ENCODE measurements around the gene EIF5.

The EIF5 gene

DNA sequence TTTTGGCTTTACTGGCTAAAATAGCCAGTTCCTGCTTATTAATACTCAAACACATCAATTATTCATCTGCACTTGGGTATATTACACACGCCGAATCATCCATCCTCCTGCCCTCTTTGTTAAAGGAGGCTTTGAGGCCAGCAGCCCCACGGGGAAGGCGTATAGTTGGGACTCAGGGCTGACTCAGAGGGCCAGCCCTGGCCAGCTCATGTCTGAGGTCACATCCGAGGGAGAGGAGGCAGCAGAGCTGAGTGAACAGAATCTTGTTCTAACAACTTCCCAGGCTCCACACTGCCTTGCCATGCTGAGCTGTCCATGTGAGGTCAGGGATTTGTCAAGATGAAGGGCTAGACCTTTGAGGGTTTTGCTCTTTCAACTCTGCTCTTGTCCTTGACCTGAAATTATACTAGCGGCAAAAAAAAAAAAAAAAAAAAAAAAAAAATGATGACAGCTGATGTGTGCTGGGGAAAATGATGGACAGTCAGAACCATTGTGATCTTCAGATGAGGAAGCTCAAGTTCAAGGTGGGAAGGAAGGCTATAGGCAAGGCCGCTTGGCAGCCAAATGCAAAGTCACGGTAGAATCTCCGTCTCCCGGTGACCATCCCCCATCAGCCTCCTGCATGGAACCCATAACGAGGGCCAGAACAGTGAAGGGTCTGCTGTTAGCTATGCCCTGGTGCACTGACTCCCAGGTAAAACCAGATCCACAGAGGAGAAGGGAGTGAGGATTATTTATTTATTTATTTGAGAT lies 38.7 kb downstream of the EIF5 start:
- Histone ChIP-seq H3K9me2 (replicated peaks; ENCODE audit: low read depth, low read length) (no peaks in the 10 kb centered on the region), H3K9ac (ENCODE audit: low read depth, low read length, poor library complexity, severe bottlenecking) (no peak overlapping the region), H4K20me1 (ENCODE audit: insufficient read depth, low read length, poor library complexity, severe bottlenecking) (no peaks in the 10 kb centered on the region), H3K4me3 (ENCODE audit: low read length, poor library complexity, severe bottlenecking) (no peak overlapping the region), H3K36me3 (ENCODE audit: insufficient read depth, low read length) (no peaks in the 10 kb centered on the region), H2AFZ (ENCODE audit: low read length) (no peak overlapping the region), H3K4me2 (ENCODE audit: low read depth, low read length, poor library complexity, severe bottlenecking) (no peak overlapping the region), H3K9me3 (ENCODE audit: insufficient read depth, low read depth, low read length) (no peaks in the 10 kb centered on the region), H3K4me1 (ENCODE audit: insufficient read depth, low read length, poor library complexity, severe bottlenecking) (no peaks in the 10 kb centered on the region), H3F3A (ENCODE audit: low read depth) (no peaks in the 10 kb centered on the region), H3K27me3 (ENCODE audit: insufficient read depth, low read length, poor library complexity, severe bottlenecking) (no peaks in the 10 kb centered on the region), H3K79me2 (ENCODE audit: insufficient read depth, low read length) (no peaks in the 10 kb centered on the region)
- TF ChIP-seq, protein P1, sequence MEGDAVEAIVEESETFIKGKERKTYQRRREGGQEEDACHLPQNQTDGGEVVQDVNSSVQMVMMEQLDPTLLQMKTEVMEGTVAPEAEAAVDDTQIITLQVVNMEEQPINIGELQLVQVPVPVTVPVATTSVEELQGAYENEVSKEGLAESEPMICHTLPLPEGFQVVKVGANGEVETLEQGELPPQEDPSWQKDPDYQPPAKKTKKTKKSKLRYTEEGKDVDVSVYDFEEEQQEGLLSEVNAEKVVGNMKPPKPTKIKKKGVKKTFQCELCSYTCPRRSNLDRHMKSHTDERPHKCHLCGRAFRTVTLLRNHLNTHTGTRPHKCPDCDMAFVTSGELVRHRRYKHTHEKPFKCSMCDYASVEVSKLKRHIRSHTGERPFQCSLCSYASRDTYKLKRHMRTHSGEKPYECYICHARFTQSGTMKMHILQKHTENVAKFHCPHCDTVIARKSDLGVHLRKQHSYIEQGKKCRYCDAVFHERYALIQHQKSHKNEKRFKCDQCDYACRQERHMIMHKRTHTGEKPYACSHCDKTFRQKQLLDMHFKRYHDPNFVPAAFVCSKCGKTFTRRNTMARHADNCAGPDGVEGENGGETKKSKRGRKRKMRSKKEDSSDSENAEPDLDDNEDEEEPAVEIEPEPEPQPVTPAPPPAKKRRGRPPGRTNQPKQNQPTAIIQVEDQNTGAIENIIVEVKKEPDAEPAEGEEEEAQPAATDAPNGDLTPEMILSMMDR (conservative IDR thresholded peaks at IDR 0.05; ENCODE audit: low read length) = no peak
- TF ChIP-seq EZH2phosphoT487 (IDR thresholded peaks at IDR 0.05; ENCODE audit: borderline replicate concordance) = no peak

DNA sequence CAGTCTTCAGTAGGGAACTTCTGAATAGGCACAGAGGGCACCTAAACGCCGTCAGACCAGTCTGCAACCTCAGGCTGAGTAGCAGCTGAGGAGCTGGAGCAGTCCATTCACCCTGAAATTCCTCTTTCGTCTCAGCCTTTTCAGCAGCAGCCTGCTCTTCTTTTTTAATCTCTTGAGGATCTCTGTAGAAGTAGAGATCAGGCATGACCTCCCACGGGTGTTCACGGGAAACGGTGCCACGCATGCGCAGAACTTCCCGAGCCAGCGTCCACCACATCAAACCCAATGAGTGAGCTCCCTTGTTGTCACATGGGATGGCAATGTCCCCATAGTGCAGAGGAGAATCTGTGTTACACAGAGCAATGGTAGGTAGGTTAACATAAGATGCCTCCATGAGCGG lies 40.1 kb downstream of the EIF5 start:
- no peaks in the 10 kb centered on the region for H3F3A ChIP-seq (ENCODE audit: low read depth)
- H3K36me3 ChIP-seq (ENCODE audit: insufficient read depth, low read length) = no peaks in the 10 kb centered on the region
- TF ChIP-seq, protein P1 (conservative IDR thresholded peaks at IDR 0.05; ENCODE audit: low read length) = no peak
- TF ChIP-seq EZH2phosphoT487 (IDR thresholded peaks at IDR 0.05; ENCODE audit: borderline replicate concordance) = no peak
- H3K4me3 ChIP-seq (ENCODE audit: low read length, poor library complexity, severe bottlenecking) = no peak overlapping the region
- no peak overlapping the region for H3K9ac ChIP-seq (ENCODE audit: low read depth, low read length, poor library complexity, severe bottlenecking)
- no peaks in the 10 kb centered on the region for H3K9me3 ChIP-seq (ENCODE audit: insufficient read depth, low read depth, low read length)
- H3K4me1 ChIP-seq (ENCODE audit: insufficient read depth, low read length, poor library complexity, severe bottlenecking) = no peaks in the 10 kb centered on the region
- H4K20me1 ChIP-seq (ENCODE audit: insufficient read depth, low read length, poor library complexity, severe bottlenecking) = no peaks in the 10 kb centered on the region
- H3K79me2 ChIP-seq (ENCODE audit: insufficient read depth, low read length) = no peaks in the 10 kb centered on the region
- no peaks in the 10 kb centered on the region for H3K9me2 ChIP-seq (replicated peaks; ENCODE audit: low read depth, low read length)
- no peak overlapping the region for H2AFZ ChIP-seq (ENCODE audit: low read length)
- no peaks in the 10 kb centered on the region for H3K27me3 ChIP-seq (ENCODE audit: insufficient read depth, low read length, poor library complexity, severe bottlenecking)
- no peak overlapping the region for H3K4me2 ChIP-seq (ENCODE audit: low read depth, low read length, poor library complexity, severe bottlenecking)

DNA sequence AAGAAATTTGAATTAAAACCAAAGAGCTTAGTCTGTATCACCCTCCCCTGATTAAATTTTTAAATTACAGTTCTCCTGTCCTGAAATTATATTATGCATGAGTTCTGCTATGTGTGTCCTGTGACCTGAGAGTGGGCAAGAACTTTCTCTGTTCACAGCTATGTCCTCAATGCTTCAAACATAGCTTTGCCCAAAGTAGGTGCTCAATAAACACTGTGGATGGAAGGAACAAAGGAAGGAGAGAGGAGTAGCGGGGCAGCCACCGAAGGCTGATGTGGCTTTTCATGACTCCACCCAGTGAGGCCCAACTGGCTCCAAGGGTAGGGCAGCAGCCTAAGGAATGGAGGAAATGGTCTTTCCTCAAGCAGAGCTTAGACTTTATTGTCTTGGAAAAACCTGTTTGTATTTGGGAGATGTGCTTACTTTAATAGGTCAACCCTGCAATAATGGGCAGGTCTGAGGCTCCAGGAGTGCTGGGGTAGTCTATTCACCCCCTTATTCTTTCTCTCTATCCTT lies 43.5 kb downstream of the EIF5 start:
- Histone ChIP-seq H2AFZ (ENCODE audit: low read length) (no peak overlapping the region), H3K4me3 (ENCODE audit: low read length, poor library complexity, severe bottlenecking) (no peak overlapping the region)
- TF ChIP-seq EZH2phosphoT487 (IDR thresholded peaks at IDR 0.05; ENCODE audit: borderline replicate concordance) = no peak
- TF ChIP-seq, protein P1 (conservative IDR thresholded peaks at IDR 0.05; ENCODE audit: low read length) = no peak

More for the DNA sequence above, 43.5 kb downstream of the EIF5 start:
- Histone ChIP-seq H3K9ac (ENCODE audit: low read depth, low read length, poor library complexity, severe bottlenecking) (no peak overlapping the region), H3K27me3 (ENCODE audit: insufficient read depth, low read length, poor library complexity, severe bottlenecking) (no peaks in the 10 kb centered on the region), H3K4me2 (ENCODE audit: low read depth, low read length, poor library complexity, severe bottlenecking) (no peak overlapping the region), H3K36me3 (ENCODE audit: insufficient read depth, low read length) (no peaks in the 10 kb centered on the region), H3K9me2 (replicated peaks; ENCODE audit: low read depth, low read length) (no peaks in the 10 kb centered on the region), H3K4me1 (ENCODE audit: insufficient read depth, low read length, poor library complexity, severe bottlenecking) (no peaks in the 10 kb centered on the region), H3F3A (ENCODE audit: low read depth) (no peaks in the 10 kb centered on the region), H3K79me2 (ENCODE audit: insufficient read depth, low read length) (no peaks in the 10 kb centered on the region), H3K9me3 (ENCODE audit: insufficient read depth, low read depth, low read length) (no peaks in the 10 kb centered on the region), H4K20me1 (ENCODE audit: insufficient read depth, low read length, poor library complexity, severe bottlenecking) (no peaks in the 10 kb centered on the region)
